Measurements from ENCODE around the gene FLAD1.

FLAD1 gene

DNA sequence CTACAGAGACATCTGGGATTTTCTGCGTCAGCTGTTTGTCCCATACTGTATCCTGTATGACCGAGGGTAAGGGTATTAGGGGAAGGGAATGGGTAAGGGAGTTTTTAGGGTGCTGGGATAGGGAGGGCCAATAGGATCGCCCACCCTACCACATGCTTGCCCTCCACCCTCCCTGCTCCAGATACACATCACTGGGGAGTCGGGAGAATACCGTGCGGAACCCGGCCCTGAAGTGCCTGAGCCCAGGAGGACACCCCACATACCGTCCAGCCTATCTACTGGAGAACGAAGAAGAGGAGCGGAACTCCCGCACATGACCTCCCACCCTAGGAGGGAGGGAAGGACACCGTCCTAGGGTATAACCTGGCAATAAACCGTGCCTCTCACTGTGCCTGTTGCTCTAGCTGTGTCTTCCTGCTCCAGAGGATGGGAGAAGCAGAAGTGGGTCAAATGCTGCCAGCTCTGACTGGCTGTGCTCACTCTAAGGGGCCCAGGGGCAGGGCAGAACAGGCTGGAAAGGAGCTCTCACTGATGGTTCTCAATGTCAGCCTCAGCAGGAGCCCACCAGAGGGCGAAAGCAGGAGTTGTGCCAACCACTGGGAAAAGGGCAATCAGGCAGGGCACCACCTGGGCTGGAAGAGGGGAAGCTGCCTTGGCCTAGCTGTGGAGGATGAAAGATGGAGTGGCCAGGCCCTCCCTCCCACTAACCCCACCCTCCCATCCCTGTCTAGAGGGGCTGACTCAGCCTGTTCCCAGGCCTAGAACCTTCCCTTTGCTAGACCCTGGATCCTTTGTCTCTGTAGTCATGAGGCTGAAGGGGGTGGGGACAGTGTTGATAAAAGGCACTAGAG, 9.8 kb downstream of the FLAD1 start:
- peak; percentile 30 for DNase-seq

DNA sequence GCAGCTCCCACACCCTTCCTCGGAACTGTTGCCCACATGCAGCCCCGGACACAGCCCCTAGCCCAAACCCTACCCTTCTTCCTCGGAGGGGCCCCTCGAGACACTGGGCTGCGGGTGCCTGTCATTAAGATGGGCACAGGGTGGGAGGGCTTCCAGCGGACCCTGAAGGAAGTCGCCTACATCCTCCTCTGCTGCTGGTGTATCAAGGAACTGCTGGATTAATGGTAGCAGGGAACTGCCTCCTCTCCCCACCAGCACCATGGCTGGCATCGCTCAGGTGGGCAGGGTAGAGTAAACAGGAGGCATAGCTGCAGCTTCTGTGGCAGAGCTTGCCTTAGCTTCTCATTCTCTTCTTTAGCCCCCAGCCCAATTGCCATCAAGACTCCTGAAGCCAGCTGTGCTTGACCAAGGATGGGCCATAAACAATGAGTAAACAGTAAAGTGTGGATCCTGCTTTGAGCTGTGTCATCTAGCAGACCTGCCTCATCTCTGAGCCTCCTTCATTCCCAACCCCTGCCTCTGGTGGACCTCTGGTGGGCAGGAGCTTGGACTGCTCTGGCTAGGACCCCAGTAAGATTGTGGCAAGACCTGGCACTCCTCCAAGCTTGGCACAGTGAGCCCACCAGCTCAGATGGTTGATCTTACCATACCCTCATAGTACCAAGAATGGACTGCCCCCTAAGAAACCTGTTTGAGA, 10.6 kb downstream of the FLAD1 start, which contains the start of gene LENEP:
TSS of gene LENEP (plus strand) at position 15 of the 697 bp plus-strand sequence. CDS start at position 37, 22 bp downstream.
- no peak for DNase-seq

DNA sequence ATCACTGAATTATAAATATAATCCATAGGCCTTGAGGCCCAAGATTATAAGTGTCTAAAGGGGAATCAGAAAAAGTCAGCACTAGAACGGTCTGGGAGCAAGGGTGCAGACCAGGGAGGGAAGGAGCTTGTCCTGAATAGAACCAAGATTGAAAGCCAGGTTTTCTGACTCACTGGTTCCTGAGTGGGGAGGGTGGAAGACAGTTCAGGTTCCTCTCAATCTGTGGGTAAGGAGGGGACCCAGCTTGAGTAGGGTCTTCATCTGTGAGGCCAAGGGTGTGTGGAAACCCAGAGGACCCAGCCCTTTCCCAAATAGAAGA, 11.1 kb downstream of the FLAD1 start:
- no peak for DNase-seq

DNA sequence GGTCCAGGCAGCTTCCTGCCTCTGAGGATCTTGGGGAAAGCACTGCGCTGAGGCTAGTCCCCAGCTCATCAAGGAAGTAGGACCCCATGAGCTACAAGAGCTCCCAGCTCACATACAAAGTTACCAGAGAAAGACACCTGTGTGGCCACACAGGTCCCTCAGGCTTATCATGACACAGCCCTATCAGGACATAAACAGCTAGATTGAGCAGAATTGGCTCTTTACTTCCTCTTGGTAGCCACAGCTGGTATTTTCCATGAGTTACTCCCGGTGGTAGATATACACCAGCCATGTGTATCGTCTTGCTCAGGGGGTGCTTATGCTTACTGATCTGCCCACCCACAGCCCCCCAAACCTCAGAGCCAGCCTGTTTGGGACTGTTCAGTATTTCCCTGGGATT, 11.4 kb downstream of the FLAD1 start:
- DNase-seq: no peak

DNA sequence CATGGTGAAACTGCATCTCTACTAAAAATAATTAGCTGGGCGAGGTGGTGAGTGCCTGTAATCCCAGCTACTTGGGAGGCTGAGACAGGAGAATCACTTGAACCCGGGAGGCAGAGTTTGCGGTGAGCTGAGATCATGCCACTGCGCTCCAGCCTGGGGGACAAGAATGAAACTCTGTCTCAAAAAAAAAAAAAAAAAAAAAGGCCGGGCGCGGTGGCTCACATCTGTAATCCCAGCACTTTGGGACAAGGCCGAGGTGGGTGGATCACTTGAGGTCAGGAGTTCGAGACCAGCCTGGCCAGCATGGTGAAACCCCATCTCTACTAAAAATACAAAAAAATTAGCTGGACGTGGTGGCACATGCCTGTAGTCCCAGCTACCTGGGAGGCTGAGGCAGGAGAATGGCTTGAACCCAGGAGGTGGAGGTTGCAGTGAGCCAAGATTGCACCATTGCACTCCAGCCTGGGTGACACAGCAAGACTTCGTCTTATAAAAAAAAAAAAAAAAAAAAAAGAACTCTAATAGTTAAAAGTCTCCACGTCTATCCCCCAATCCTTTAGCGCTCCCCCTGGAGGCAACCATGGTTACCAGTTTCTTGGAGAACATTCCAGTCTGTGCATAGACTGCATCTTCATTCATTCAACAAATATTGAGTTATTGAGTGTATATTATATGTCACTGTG, 12.3 kb downstream of the FLAD1 start:
- DNase-seq: peak; percentile 47

DNA sequence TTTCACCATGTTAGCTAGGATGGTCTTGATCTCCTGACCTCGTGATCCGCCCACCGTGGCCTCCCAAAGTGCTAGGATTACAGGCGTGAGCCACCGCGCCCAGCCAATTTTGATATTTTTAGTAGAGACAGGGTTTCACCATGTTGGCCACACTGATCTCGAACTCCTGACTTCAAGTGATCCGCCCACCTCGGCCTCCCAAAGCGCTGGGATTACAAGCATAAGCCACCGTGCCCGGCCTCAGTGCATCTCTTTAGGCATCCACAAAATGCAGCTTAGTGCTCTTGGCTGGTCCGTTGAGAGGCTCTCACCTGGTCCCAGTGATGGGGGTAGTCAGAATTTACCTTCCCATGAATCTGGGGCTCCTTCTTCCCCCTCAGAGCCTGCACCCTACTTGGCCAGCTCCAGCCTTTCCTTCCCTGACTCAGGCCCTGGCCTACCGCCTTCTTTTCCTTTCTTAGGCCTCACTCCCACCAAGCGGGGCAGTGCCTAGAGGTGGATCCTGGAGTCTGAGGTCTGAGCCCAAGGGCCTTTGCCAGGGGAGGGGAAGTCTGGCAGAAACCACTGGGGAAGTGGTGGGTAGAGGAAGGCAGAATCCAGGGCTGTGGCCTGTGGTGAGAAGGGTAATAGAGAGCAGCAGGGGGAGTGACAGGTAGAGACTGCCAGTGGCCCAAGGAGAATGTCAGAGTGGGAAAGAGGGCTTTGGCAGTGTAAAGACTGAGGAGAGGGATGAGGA, 14.0 kb downstream of the FLAD1 start:
- DNase-seq: no peak

DNA sequence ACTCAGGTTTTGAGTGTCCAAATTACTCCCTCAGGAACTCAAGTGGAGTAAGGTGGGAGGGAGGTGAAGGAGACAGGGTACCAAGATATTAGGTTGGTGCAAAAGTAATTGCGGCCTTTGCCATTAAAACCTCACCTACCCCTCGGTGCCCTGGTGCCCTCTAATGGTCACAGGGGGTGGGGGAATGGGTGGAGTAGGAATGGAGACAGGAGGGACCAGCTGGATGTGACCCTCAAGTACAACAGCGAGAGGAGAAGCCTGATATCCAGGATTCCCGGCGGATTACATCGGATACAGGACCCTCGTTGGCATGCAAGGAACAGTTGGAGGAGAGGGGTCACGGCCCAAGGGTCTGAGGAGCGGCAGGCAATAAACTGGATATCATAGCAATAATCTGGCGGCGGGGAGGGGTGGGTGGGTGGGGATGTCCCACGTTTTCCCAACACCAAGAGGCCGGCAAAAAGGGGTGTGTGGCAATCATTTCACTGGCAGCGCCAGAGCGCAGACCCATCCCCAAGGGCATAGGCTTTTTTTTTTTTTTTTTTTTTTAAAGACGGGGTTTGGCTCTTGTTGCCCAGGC, 15.1 kb downstream of the FLAD1 start:
- DNase-seq: no peak

DNA sequence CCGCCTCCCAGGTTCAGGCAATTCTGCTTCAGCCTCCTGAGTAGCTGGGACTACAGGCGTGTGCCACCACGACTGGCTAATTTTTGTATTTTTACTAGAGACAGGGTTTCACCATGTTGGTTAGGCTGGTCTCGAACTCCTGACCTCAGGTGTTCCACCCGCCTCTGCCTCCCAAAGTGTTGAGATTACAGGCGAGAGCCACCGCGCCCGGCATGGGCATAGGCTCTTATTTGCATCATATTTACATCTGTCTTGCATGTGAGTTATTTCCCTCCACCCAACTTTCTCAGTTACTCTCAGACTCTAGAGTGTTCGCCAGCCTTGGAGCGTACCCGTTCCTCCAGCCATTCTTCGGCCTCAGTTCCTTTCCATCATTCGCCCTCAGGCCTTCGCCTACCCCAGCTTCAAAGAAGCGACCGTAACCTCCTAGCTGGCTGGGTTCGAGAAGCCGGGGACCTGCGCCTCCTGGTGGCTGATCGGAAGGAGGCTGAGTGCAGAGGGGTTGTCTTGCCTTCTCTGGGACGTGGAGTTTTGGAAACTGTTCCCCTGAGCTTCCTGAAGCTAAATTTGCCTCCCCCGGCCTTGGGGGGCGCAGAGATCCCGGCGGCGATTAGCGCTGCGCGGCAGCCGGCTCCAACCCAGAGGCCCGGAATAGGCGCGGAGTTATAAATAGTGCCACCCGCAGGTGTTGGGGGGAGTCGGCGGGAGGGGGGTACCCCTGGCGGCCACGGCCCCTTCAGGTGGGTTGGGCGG, 15.8 kb downstream of the FLAD1 start:
- peak; percentile 81 for DNase-seq

DNA sequence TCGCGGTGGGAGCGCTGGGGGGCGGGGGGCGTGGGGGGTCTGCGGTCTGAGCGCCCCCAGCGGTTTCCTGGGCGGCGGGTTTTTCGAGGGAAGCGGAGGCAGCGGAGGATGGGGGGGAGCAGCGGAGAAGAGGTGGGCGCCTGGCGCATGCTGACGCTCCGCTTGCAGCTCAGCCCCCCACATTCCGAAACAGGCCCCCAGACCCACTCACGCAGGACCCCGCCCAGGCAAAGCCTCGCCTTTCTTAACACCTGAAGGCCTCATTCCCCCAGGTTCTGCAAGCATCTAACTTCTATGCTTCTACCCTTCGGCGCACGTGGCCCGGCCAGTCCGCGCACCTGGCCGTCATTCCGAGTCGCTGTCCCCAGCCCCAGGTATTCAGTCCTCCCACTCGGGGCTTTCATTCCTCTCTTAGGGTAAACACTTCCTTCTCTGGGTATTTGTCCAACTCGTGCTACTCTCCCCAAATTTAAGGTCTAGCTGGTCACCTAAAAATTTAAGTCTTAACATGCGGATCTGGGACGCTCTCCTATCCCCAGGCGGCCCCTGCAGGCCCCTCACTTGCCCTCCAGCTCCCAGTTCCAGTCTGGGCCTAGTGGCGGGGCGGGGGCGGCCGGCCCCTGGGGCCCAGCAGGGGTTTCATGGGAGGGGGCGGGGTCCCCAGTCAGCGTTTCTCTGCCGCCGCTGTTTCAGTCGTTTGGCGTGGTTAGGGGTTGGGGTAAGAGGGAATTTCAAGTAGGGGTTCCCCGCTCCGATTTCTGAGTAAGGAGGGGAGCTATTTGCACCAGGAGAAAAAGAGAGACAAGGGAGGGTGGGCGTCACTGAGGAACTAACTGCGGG, 16.6 kb downstream of the FLAD1 start:
- peak; percentile 45 for DNase-seq

DNA sequence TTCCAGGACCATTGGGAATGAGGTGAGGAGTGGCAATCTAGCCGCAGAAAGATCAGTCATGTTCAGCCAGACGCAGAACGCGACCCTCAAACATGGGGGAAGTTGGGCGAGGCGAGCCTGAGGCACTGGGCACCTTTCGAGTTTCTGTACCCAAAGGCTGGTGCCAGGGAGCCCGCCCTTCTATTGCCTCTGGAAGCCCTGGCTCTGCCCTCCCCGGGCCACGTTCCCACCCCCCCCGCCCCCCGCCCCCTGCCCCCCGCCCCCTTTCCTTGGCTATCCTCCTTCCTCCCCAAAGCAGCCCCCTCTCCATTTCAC, 17.2 kb downstream of the FLAD1 start:
- DNase-seq: peak; percentile 39

DNA sequence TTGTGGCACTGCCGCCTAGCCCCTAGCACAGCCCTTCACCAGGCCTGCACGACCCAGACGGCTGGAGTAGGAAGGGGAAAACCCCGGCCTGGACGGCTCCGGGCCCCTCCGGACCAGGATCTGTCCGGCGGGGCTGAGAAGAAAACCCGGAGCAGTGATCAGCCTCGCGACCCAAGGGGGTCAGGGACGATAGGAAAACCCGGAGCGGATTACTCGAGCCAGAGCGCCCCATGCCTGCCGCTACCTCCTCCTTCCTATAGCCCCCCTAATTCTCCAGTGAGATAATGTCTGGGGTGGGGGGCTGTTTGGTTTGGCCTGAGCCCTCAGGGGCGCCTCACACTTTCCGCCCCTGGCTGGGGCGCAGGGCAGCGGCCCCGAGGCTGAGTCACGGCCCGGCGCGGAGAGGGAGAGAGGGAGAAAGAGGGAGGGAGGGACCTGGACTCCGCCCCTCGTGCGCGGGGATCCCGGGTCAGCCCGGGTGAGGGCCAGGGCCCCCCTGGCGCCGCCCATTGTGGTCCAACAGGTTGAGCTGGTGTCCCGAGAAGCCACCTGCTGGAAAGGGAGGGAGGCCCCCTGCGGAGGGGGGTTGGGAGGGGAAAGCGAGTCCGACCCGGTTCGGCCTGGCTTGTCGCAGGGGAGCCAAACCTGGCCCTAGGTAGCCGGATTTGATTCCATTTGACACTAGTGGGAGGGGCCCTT, 17.7 kb downstream of the FLAD1 start:
- DNase-seq: peak; percentile 79

DNA sequence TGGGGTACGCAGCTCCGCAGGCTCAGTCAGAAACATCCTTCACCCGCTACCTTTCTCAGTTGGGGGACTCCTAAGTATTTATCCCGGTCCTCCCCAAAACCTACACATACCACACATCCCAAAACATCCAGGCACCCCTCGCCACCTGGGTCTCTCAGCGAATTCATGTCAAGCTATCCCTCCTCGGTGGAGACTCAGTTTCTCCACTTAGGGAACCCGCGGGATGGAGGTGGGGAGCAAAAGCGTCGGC, 18.2 kb downstream of the FLAD1 start:
- no peak for DNase-seq

DNA sequence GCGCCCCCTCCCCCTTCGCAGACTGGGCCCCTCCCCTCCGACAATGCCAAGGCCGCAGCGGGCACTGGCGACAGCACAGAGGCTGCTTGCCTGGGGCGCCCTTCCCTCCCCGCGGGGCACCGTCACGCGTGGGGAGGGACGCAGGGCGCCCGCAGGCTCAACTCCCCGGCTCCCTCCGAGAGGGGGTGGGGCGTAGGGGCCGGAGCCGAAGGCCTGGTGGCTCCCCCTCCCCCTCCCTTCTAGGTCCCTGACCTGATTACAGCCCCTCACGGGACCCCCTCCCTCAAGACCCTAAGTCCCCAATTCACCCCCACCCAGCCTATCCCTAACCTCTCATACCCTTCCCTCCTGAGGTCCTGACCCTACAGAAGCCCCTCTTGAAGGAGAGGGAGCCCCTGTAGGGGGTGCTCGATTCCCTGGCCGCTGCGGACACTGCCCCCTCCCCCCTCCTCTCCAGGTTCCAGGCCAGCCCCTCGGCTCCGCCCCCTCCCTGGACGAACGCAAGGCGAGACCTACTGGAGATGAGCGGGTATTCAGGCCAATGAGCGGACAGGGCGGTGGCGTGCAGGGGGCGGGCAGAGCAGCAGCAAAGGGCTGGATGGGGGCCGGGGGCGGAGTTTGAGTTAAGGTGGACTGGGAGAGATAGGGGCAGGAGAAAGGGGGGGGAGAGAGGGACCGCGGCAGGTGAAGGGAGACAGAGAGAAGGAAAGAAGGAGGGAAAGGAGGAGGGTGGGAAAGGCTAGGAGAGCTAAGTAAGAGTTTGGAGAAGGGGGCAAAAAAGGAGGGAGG, 18.7 kb downstream of the FLAD1 start:
- peak; percentile 99 for DNase-seq

DNA sequence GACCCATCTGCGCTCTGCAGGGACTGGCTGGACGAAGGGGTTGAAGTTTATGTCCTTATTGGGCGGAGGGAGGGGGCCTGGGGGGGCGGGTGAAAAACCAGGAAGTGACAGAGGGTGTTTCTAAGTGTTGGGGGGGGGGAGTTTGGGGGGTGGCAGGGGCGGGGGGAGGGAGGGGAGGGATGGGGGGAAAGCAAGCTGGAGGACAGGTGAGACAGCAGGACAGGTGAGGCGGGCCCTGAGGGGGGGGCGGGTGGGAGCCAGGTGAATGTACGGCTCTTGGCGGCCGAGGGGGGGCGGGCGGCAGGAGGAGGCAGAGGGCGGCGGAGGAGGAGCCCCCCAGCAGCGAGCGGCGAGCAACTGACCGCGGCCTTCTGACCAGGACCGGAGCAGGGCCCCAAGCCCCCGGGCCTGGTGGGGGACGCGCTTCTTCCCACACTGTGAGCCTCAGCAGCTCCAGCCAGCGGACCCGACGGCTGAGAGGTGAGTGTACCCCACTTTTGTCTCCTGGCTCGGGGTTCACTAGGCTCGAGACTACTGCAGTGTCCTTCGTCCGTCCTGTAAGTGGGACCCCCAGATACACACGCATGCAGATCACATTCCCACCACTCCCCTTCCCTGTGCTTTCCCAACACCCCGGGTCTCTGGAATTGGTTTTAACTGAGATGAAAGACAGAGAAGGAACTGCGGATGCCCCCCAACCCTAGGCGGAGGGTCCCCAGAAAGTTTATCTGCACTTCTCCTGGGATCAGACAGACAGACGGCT, 19.5 kb downstream of the FLAD1 start, which contains the start of gene ZBTB7B:
TSS of gene ZBTB7B (plus strand) at position 339 of the 763 bp plus-strand sequence. CDS start 11,859 bp downstream, outside the sequence.
- no peak for DNase-seq

DNA sequence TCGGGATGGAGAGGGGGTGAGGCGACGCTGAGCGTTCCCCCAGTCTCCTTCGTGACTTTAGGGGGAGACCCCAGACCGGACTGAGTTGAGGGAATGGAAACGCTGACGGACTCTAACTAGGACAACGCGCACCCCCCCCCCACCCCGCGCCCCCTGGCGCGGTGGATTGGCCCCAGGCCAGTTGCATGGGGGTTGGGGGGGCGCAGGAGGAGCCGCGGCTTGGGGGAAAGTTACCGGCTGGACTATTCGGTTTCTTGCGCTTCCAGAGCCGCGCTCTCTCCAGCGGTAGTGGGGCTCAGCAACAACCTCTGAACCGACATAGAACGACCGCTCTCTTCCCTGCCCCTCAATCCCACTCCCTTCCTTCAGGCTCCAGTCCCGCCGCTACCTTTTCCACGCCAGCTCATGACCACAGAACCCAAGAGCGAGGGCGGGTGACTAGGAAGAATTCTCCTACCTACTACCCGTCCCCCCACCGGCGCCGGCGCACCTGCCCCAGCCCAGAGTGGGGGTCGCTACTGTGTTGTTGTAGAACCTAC, 20.2 kb downstream of the FLAD1 start:
- peak; percentile 44 for DNase-seq

DNA sequence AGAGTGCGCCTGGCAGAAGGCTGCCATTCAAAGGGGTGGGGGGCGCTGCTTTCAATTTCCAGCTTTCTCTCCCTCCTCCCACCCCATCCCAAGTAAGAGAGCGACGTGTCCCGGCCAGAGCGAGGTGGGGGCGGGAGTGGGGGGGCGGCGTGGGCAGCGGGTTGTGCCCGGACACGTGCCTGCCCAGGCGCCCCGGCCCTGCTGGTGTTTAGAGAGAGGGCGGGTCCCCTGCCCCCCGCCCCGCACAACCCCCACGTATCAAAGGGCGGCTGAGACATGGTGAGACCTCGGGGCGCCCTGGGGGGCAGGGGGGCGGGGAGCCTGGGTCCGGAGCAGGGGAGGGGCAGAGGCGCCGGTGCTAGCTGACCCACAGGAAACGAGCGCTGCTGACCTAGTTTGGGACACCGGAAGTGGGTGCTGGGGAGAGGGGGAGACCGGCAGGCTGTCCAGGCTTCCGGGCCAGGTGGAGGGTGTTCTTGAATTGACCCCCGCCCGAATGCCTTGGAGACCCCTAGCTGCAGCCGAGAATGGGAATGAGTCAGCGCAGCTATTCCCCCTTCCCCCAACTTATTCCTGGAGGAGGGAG, 20.7 kb downstream of the FLAD1 start:
- no peak for DNase-seq

DNA sequence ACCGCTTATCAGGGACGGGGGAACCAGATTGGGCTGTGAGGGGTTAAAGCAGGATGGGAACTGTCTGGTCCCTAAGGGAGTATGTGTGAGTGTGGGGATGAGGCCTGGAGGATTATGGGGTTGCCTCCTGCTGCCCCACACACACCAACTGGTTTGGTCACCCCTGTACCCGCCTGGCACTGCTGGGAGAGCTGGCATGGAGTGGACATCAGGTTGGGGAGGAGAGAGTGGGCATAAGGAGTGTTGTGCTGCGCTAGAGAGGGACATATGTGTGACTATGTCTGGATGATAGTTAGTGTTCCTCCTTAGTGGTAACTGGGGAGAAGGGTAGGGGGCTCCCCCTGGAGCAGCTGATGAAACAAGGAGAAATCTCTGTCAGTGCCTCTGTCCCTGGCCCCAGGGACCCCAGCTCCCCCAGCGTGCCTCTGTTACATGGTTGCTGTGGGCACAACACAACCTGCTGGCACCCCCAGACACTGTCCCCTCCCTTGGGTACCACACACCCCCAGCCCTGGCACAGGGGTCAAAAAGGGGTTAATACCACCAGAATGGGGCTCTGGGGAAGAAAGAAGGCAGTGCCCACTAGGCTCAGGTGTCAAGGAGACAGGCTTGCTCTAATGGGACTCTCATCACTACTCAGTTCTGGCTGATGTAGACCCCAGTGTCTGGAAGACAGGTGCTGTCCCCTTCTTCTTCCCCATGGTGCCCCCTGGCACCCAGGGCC, 21.4 kb downstream of the FLAD1 start:
- DNase-seq: no peak

All from CD4-positive, alpha-beta T cell treated with Interleukin-6 for 4 hours (primary cell).